Smooth muscle cell (in vitro differentiated cells): Measurements from ENCODE around the gene ETFA. TPM values are rescaled to one million over a fixed set of nuclear protein-coding genes. Genes with fewer than 3 reads are reported as not detected.

Experiments
- DNase-seq: peaks from one replicate; lab custom pipeline; 2025; ENCODE audit not compliant: unreplicated experiment; lab: John Stamatoyannopoulos, UW
- H2AFZ ChIP-seq: fragments of 200-600 bp; sonication (generic); 2 replicates; pipeline ENCODE4 v1.6.0; 2016; ENCODE audit warnings: antibody characterized with exemption, low read depth, mild to moderate bottlenecking
- H3F3A ChIP-seq: fragments of 200-600 bp; sonication (generic); 2 replicates; pipeline ENCODE4 v1.6.0; 2017; ENCODE audit warnings: antibody characterized with exemption, low read depth
- H3K27ac ChIP-seq: fragments of 200-600 bp; sonication (generic); 2 replicates; pipeline ENCODE4 v1.5.1; 2016; ENCODE audit warnings: low read depth, mild to moderate bottlenecking
- H3K27me3 ChIP-seq: fragments of 200-600 bp; sonication (generic); 2 replicates; pipeline ENCODE4 v1.6.1; 2016; ENCODE audit warnings: low read depth, mild to moderate bottlenecking
- H3K36me3 ChIP-seq: fragments of 200-600 bp; sonication (generic); 2 replicates; pipeline ENCODE4 v1.5.1; 2016; ENCODE audit warnings: low read depth
- H3K4me1 ChIP-seq: fragments of 200-600 bp; sonication (generic); 2 replicates; pipeline ENCODE4 v1.5.1; 2016; ENCODE audit warnings: low read depth
- H3K4me2 ChIP-seq: fragments of 200-600 bp; sonication (generic); 2 replicates; pipeline ENCODE4 v1.6.0; 2016; ENCODE audit warnings: mild to moderate bottlenecking
- H3K4me3 ChIP-seq: fragments of 200-600 bp; sonication (generic); 2 replicates; pipeline ENCODE4 v1.5.1; 2016; ENCODE audit warnings: mild to moderate bottlenecking
- H3K79me2 ChIP-seq: fragments of 200-600 bp; sonication (generic); 2 replicates; pipeline ENCODE4 v1.6.0; 2016; ENCODE audit warnings: low read depth, mild to moderate bottlenecking
- H3K9ac ChIP-seq: fragments of 200-600 bp; sonication (generic); 2 replicates; pipeline ENCODE4 v1.6.0; 2016; ENCODE audit warnings: low read depth
- H3K9me3 ChIP-seq: fragments of 200-600 bp; sonication (generic); replicated peaks from 2 replicates; pipeline ENCODE4 v1.5.1; 2016; ENCODE audit warnings: low read depth
- H4K20me1 ChIP-seq: fragments of 200-600 bp; sonication (generic); 2 replicates; pipeline ENCODE4 v1.6.0; 2016; ENCODE audit warnings: low read depth
- WGBS: methylation state at CpG from one replicate; pipeline ENCODE4 v1.1.7; 2016; ENCODE audit warnings: low lambda C conversion rate; 5-methylcytosine and 5-hydroxymethylcytosine counted together
- polyA plus RNA-seq: library from polyadenylated mRNA; unstranded; fragments of >200 nt; fragmentation: Nextera tagmentation; extraction: Ambion mirVana; gene quantifications from 2 replicates; pipeline ENCODE4 v1.2.1, GENCODE V29; 2016
- total RNA-seq: library from RNA; depleted of rRNA; stranded (reverse); fragments of >200 nt; gene quantifications from 2 replicates; pipeline ENCODE4 v1.2.3, GENCODE V29; 2014
- TF ChIP-seq, protein P1 (sequence below): fragments of 200-600 bp; sonication (generic); IDR thresholded peaks from 2 replicates; pipeline ENCODE4 v1.5.1; 2017; ENCODE audit warnings: borderline replicate concordance, mild to moderate bottlenecking, antibody characterized with exemption; ENCODE audit not compliant: insufficient read depth, poor library complexity, severe bottlenecking

The ETFA gene
- total and polyA plus RNA-seq, 2 experiments from 2014 or later = 98.0 to 119 TPM

DNA sequence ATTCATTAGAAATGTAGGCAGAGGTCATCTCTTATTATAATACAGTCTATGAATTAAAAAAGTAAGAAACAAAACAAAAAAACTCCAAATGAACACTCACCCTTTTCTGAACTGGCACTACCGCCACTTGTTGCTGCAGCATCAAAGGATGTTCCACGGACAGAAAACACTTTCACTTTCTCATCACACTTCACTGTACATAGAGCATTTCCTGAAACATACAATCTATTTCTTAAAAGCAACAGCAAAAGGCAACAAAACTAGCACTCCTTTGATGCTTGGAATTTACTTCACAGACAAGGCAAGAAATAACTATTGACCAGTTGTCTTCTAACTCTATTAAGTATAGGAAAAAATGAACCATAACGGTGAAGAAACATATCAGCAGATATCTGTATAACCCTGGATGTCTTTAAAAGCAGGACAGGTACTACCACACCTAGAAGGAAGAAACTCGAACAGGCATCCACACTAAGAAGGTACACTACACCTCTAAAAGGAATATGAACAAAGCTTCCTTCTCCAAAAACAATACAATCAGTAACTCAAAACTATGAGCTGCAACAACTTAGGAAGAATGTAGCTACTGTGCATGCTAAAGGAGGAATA lies 24.9 kb downstream of the ETFA start:
- H3K4me2 ChIP-seq = no peak overlapping the region
- TF ChIP-seq, protein P1, sequence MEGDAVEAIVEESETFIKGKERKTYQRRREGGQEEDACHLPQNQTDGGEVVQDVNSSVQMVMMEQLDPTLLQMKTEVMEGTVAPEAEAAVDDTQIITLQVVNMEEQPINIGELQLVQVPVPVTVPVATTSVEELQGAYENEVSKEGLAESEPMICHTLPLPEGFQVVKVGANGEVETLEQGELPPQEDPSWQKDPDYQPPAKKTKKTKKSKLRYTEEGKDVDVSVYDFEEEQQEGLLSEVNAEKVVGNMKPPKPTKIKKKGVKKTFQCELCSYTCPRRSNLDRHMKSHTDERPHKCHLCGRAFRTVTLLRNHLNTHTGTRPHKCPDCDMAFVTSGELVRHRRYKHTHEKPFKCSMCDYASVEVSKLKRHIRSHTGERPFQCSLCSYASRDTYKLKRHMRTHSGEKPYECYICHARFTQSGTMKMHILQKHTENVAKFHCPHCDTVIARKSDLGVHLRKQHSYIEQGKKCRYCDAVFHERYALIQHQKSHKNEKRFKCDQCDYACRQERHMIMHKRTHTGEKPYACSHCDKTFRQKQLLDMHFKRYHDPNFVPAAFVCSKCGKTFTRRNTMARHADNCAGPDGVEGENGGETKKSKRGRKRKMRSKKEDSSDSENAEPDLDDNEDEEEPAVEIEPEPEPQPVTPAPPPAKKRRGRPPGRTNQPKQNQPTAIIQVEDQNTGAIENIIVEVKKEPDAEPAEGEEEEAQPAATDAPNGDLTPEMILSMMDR = no peak
- H2AFZ ChIP-seq = no peak overlapping the region
- H3K9me3 ChIP-seq = no peaks in the 10 kb centered on the region
- DNase-seq = no peak
- H3K9ac ChIP-seq = no peak overlapping the region
- peaks cover 26% of the 10 kb centered on the region for H4K20me1 ChIP-seq
- no peaks in the 10 kb centered on the region for H3K4me1 ChIP-seq
- WGBS = 92% methylated on average over 4 of the region's 4 CpGs
- peaks cover 26% of the 10 kb centered on the region for H3K36me3 ChIP-seq
- H3F3A ChIP-seq = no peaks in the 10 kb centered on the region
- H3K27ac ChIP-seq = no peak overlapping the region
- H3K27me3 ChIP-seq = no peaks in the 10 kb centered on the region
- no peaks in the 10 kb centered on the region for H3K79me2 ChIP-seq
- H3K4me3 ChIP-seq = no peak overlapping the region

DNA sequence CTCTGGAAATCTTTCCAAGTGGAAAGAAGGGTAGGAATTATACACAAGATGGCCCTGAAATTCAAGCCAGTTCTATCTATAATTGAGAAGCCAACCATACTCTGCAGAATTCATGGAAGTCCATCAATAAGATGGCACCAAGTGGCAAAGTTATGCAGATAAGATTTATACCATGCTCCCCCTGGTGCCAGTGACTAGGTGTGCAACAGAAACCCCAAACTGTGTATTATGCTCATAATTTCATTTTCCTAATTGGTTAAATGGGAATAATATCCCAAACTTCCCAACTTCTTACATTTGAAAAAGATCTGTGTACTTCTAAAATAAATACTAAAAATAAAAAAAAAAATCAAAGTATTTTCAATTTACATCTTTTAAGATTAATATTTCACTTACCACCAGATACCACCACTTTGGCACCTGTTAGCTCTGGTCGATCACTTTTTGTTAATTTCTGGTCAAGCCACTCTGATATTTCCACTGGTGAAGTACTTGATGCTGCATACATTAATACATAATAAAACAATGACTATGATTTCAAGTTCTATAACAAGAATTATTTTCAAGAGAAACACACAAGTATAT lies 25.9 kb downstream of the ETFA start:
- no peaks in the 10 kb centered on the region for H3K4me1 ChIP-seq
- no peaks in the 10 kb centered on the region for H3K79me2 ChIP-seq
- no peak overlapping the region for H3K4me3 ChIP-seq
- no peak overlapping the region for H2AFZ ChIP-seq
- H3K9ac ChIP-seq = no peak overlapping the region
- no peak overlapping the region for H3K27ac ChIP-seq
- H3K9me3 ChIP-seq = no peaks in the 10 kb centered on the region
- DNase-seq = no peak
- TF ChIP-seq, protein P1 = peak; percentile 37
- peaks cover 26% of the 10 kb centered on the region for H3K36me3 ChIP-seq
- 100% methylated on average over 1 of the region's 1 CpG for WGBS
- H4K20me1 ChIP-seq = peaks cover 20% of the 10 kb centered on the region
- no peak overlapping the region for H3K4me2 ChIP-seq
- no peaks in the 10 kb centered on the region for H3F3A ChIP-seq
- no peaks in the 10 kb centered on the region for H3K27me3 ChIP-seq

DNA sequence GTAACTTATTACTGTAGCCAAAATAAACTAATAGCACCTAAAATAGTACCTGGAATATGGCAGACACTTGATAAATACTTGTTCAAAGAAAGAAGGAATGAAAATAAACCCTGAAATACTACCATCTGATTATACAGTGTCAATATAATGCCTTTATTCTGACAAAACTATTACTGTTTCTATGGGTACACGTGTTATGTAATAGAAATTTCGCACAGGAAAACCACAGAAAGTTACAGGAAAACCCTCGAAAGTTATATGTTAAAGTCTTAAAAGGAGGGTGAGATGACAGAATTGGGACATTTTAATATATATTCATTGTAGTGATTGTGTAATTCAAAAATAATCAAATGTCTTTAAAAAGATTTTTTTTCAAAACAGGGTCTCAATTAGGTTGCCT lies 28.8 kb downstream of the ETFA start:
- Histone ChIP-seq H3K79me2 (no peaks in the 10 kb centered on the region), H2AFZ (no peak overlapping the region), H3F3A (no peaks in the 10 kb centered on the region), H4K20me1 (peaks cover 7% of the 10 kb centered on the region), H3K4me3 (no peak overlapping the region), H3K36me3 (peaks cover 25% of the 10 kb centered on the region), H3K4me1 (no peaks in the 10 kb centered on the region), H3K9me3 (no peaks in the 10 kb centered on the region), H3K27ac (no peak overlapping the region), H3K27me3 (no peaks in the 10 kb centered on the region), H3K4me2 (no peak overlapping the region), H3K9ac (no peak overlapping the region)
- TF ChIP-seq, protein P1 = no peak
- WGBS = 64% methylated on average over 3 of the region's 3 CpGs
- no peak for DNase-seq

DNA sequence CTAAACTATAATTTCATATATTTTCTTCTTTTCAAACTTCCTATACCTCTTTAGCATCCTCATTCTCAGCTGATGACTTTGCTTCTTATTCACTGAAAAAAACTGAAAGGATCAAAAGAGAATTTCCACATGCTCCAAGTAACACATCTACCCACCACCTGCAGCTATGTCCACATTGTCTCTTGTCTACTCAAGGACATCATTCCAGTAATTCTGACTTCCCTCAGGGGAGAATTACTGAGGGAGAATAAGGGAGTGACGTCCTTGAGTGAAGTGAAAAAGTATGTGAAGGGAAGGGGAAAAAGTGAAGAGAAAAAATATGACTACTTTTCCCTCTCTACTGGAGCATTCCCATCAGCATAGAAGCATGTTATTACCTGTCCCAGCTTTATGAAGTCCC lies 32.6 kb downstream of the ETFA start:
- H3K9ac ChIP-seq = no peak overlapping the region
- DNase-seq = no peak
- peaks cover 3% of the 10 kb centered on the region for H4K20me1 ChIP-seq
- no peak overlapping the region for H3K4me2 ChIP-seq
- no peak overlapping the region for H3K27ac ChIP-seq
- H3K4me1 ChIP-seq = no peaks in the 10 kb centered on the region
- 96% methylated on average over 1 of the region's 1 CpG for WGBS
- peaks cover 10% of the 10 kb centered on the region for H3K36me3 ChIP-seq
- H3K79me2 ChIP-seq = no peaks in the 10 kb centered on the region
- H3K4me3 ChIP-seq = no peak overlapping the region
- H3K9me3 ChIP-seq = no peaks in the 10 kb centered on the region
- TF ChIP-seq, protein P1 = no peak
- no peak overlapping the region for H2AFZ ChIP-seq
- H3K27me3 ChIP-seq = no peaks in the 10 kb centered on the region
- H3F3A ChIP-seq = no peaks in the 10 kb centered on the region
